Measurements from ENCODE around the gene FNIP1.

FNIP1 gene

DNA sequence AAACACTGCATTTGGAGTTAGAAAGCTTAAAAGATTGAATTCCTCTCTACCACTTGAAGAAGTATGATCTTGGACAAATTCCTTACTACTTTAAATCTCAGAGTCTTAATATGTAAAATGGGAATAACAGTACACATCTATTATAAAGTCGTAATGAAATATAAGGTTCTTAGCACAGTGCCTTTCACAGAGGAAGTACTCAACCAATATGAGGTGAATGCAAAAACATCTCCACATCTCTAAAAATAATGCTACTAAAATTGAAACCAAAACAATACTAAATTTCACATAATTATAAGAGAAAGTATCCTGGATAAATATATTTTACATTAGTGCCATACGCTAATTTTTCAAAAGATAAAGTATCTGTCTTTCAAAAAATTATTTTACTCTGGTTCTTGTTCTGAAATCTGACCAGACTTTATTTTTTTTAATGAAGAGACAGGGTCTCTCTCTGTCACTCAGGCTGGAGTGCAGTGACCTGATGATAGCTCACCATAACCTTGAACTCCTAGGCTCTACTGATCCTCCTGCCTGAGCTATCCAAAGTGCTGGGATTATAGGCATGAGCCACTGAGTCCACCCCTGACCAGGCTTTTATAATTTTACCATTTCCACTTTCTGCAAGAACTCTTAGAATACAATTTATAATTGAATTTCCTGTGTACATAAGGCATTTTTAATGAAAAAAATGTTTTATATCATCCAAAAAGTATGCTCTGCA is 21.3 kb upstream of the FNIP1 start:
- TF ChIP-seq, protein P1, sequence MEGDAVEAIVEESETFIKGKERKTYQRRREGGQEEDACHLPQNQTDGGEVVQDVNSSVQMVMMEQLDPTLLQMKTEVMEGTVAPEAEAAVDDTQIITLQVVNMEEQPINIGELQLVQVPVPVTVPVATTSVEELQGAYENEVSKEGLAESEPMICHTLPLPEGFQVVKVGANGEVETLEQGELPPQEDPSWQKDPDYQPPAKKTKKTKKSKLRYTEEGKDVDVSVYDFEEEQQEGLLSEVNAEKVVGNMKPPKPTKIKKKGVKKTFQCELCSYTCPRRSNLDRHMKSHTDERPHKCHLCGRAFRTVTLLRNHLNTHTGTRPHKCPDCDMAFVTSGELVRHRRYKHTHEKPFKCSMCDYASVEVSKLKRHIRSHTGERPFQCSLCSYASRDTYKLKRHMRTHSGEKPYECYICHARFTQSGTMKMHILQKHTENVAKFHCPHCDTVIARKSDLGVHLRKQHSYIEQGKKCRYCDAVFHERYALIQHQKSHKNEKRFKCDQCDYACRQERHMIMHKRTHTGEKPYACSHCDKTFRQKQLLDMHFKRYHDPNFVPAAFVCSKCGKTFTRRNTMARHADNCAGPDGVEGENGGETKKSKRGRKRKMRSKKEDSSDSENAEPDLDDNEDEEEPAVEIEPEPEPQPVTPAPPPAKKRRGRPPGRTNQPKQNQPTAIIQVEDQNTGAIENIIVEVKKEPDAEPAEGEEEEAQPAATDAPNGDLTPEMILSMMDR (IDR thresholded peaks at IDR 0.05; ENCODE audit: extremely low read depth, missing control alignments), result no peak
- DNase-seq (ENCODE audit: low spot score), result no peak

DNA sequence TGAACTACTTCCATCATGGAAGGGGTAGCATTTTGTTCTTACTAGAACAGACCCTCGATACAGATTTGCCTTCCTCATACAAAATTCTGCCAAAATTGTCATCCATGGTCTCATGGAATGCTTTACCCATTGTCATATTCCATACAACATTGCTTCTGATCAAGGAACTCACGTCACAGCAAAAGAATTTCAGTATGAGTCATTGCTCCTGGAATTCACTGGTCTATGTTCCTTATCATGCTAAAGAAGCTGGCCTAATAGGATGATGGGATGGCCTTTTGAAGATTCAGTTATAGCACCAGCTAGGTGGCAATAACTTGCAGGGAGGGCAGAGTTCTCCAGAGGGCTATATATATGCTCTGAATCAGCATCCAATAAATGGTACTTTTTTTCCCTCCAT is 18.2 kb upstream of the FNIP1 start:
- TF ChIP-seq, protein P1 (IDR thresholded peaks at IDR 0.05; ENCODE audit: extremely low read depth, missing control alignments), result no peak
- DNase-seq (ENCODE audit: low spot score), result no peak

DNA sequence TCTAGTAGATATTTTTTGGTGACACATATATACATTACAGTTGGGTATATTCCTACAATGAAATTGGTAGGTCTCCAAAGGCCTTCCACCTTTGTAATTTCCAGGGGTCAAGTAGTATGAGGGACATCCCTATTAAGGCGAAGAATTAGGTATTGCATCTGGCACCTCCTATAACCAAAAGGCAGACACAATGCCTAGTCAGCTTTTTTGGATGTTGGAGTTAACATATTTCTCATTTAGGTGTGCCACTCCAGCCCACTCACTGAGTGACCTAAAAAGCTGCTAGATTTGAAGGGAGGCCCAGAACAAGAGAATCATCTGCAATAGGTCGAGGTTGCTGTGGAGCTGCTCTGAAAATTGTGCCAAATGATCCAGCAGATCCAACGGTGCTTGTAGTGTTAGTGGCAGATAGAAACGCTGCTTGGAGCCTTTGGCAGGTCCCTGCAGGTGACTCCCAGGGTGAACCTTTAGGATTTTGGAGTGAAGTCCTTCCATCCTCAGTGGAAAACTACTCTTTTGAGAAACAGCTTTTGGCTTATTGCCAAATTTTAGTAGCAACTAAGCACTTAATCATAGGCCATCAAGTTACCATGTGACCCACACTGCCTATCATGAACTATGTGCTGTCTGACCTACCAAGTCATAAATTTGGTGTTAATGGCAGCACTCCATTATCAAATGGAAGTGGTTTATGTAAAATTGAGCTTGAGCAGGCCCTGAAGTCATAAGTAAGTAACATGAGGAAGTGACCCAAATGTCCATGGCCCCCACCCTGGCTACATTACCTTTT is 15.7 kb upstream of the FNIP1 start:
- TF ChIP-seq, protein P1 (IDR thresholded peaks at IDR 0.05; ENCODE audit: extremely low read depth, missing control alignments), result no peak
- no peak for DNase-seq (ENCODE audit: low spot score)

DNA sequence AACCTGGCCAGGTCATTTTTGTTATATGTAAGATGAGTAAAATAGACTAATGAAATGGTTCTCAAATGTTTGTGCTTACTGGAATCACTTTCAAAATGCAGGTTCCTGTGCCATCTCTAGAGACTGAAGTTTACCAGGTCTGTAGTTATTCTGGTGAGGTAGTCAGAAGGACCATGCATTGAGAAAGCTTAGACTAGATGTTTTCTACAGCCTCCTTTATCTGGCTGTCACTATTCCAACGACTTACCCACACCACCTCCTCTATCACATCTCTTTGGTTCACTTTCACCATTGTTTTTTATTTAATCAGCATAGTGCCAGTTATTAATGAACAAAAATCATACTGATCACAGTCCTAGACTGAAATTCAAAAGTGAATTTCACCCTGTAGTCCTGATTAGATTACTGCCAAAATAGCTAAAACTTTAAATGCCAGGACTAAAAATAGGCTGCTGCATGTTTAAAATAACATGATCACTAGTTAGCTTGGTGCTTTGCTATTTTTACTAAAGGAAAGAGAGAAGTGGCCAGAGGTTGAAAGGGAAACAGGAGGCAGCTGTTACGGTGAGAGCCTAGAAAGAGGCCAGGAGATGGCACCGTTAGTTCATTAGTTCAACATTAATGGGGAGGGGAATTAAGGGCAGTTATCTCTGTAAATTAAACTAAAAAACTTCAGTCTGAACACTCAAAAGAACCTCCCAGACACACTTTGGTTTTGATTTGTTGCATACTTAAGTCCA is 13.9 kb upstream of the FNIP1 start:
- TF ChIP-seq, protein P1 (IDR thresholded peaks at IDR 0.05; ENCODE audit: extremely low read depth, missing control alignments), result peak; percentile 18
- peak; percentile 39 for DNase-seq (ENCODE audit: low spot score)

DNA sequence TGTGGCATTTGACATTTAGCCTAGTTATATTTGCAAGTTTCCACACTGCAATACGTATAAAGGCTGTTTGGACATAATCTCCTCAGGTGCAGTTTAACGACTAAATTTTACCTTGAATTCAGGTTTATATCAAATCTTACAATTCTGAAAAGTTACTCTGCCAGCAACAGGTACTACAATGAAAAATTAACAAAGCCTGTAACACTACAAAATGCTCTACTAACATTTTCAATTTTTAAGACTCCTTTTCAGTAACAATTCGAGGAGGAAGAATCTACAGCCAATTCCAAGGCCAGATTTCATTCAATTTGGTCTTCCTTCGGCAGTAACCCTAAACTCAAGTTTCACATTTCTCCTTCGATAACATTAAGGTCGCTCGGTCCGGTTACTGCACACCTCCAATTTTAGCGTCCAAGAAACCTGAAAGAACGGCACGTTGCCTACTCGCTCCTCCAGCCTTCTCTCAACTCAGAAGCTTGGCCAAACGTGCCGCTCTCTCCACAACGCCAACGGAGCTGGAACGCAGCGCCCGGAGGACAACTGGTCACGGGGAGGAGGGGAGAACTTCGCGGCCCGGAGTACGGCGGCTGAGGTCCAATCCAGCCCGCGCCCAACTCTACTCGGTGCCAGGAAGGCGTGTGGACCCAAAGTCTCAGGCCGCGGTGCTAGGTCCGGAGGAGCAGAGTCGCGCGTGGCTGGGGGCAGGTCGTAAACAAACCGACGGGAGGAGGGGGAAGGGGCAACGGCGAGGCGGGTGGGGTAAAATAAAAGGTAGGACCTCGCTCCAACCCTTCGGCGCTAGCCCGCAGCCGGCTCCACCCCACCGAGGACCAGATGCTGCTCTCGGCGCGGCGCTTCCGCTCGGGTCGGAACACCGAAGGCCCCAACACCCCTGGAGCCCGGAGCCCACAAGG is 681 bp downstream of the FNIP1 start:
- DNase-seq (ENCODE audit: low spot score), result peak; percentile 37
- TF ChIP-seq, protein P1 (IDR thresholded peaks at IDR 0.05; ENCODE audit: extremely low read depth, missing control alignments), result no peak

DNA sequence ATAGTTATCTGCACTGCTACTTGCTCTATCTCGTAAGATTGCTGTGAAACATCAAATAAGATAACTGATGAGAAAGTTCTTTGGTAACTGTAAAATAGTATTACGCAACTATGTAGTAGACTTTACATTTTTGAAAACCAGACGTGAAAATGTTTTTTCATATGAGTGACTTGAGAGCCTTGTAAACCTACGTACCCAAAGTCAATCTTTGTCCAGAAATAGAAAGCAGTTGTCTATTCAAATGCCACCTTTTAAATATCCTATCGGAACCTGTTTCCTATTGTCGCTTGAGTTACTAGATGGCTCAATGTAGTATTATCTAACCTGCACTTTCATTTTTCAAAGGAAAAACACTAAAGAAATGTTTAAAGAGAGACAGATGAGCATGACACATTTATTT is 1.6 kb downstream of the FNIP1 start:
- peak; percentile 30 for DNase-seq (ENCODE audit: low spot score)

More for the DNA sequence above, 1.6 kb downstream of the FNIP1 start:
- TF ChIP-seq, protein P1 (IDR thresholded peaks at IDR 0.05; ENCODE audit: extremely low read depth, missing control alignments), result no peak

Measured in GM20000 (cell line).